Sigmoid colon (tissue), 7 donors: ENCODE results near the gene CPT1C. TPM values are rescaled to one million over a fixed set of nuclear protein-coding genes. Genes with fewer than 3 reads are reported as not detected.
A peak's percentile ranks its signal among the peaks of the same experiment; 100 is the strongest.

ENCODE experiments used
- DNase-seq: peaks from one replicate; pipeline ENCODE4 v3.0.0-alpha.2; 2019
- H3K27ac ChIP-seq, 4 donors: fragments of 200-600 bp; sonication (generic); one replicate each; pipeline ENCODE4 v1.5.1; 2016 to 2019; ENCODE audit warnings: mild to moderate bottlenecking in 1 of 4
- H3K27me3 ChIP-seq, 3 donors: fragments of 200-600 bp; sonication (generic); one replicate each; pipeline ENCODE4 v1.5.1; 2019; ENCODE audit warnings: mild to moderate bottlenecking in 1 of 3
- H3K36me3 ChIP-seq, 4 donors: fragments of 200-600 bp; sonication (generic); one replicate each; pipeline ENCODE4 v1.5.1; 2016 to 2019
- H3K4me1 ChIP-seq, 4 donors: fragments of 200-600 bp; sonication (generic); one replicate each; pipeline ENCODE4 v1.5.1; 2017 to 2019
- H3K4me3 ChIP-seq, 4 donors: fragments of 200-600 bp; sonication (generic); one replicate each; pipeline ENCODE4 v1.5.1; 2017 to 2019; ENCODE audit warnings: mild to moderate bottlenecking in 2 of 4, moderate library complexity in 1 of 4
- H3K9me3 ChIP-seq, 4 donors: fragments of 200-600 bp in 3 of 4; sonication (generic) in 3 of 4; one replicate each; pipeline versions ENCODE4 v1.5.1 to v1.6.1; 2013 to 2019
- EP300 ChIP-seq, 4 donors: sonication (generic); formaldehyde crosslinking; IDR thresholded peaks; one replicate each; pipeline ENCODE4 v1.6.1; 2017; ENCODE audit warnings: antibody characterized with exemption in 4 of 4
- POLR2A ChIP-seq, 2 donors: fragments of 450-650 bp; IDR thresholded peaks; one replicate each; pipeline ENCODE4 v1.6.1; 2016; ENCODE audit warnings: antibody characterized with exemption in 2 of 2, mild to moderate bottlenecking in 2 of 2, moderate library complexity in 2 of 2
- POLR2AphosphoS5 ChIP-seq, 4 donors: sonication (generic); formaldehyde crosslinking; IDR thresholded peaks; one replicate each; pipeline ENCODE4 v1.6.1; 2017; ENCODE audit warnings: antibody characterized with exemption in 4 of 4
- WGBS, 2 donors: extraction: QIAGEN DNeasy Blood & Tissue Kit; methylation state at CpG; one replicate each; pipeline ENCODE4 v1.1.7; 2013; 5-methylcytosine and 5-hydroxymethylcytosine counted together
- intact Hi-C: fragments of 100-400 bp; cut with DNase I; formaldehyde crosslinking; loops from one replicate; pipeline ENCODE4 v1.15.1; 2023
- polyA plus RNA-seq, 3 donors: library from polyadenylated mRNA; stranded (reverse); fragments of 200-250 nt; gene quantifications; one replicate each; pipeline ENCODE4 v1.2.3, GENCODE V29; 2013
- total RNA-seq, 4 donors: library from RNA; depleted of rRNA; stranded (reverse); fragments of >200 nt; gene quantifications; one replicate each; pipeline ENCODE4 v1.1.0, GENCODE V29; 2016
- TF ChIP-seq, protein P1 (sequence below), 4 experiments: fragments of 450-650 bp in 3 of 4; fragments of 200-600 bp in 1 of 4; IDR thresholded peaks; one replicate each; pipeline ENCODE4 v1.5.1; 2016 to 2019; ENCODE audit warnings: antibody characterized with exemption in 4 of 4, mild to moderate bottlenecking in 3 of 4, moderate library complexity in 2 of 4
- donor health status: healthy with polysubstance abuse.
- donor health status: Bipolar disorder and iron deficiency.
- donor health status: healthy.

CPT1C gene
- total and polyA plus RNA-seq, 7 donors: 0.69 to 28.5 (median 3.9) TPM

DNA sequence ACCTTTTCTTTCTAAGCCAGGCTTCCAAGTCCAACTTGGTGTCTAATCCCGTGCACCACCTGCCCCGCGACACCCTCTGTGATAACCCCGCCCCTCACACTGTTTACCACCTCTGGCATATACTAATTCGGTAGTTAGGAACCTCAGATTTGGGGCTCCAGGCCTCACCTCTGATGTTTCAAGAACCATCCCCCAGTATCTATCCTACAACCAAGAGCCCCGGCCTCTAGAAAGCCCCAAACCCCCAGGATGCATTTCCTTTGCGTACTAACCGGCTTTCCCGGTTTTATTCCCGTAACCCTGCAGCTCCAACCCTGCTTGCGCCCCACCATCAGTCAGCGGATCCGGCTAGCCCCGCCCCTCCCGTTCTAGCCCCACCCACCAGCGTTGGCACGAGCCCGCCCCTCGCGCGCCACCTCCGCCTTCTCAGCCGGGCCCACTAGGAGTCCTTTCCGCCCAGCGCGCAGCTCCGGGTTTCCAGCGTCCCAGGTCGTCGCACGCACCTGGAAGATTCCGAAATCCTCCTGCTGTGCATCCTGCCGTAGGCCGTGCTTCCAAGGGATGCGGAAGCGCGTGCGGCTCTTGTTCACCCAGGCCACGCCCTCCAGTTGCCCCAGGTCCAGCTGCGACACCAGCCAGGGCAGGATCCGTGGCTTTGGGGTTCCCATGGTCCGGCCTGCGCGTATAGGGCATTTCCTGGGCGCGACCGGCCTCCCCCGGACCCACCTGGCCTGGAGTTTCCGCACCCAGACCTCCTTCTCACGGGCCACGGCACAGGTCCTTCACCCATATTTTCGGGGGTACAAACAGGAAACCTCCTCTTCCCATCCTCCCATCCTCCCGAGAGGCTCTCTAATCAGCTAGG is 26.5 kb upstream of the CPT1C start:
- 0 to 1% methylated on average over 53 of the region's 53 CpGs for WGBS, 2 donors
- peaks cover 0 to 33% (median 22%) of the 10 kb centered on the region in 4 donors for H3K4me1 ChIP-seq
- peak; percentile 25 to 52 for TF ChIP-seq POLR2A (IDR thresholded peaks at IDR 0.05)
- peak; percentile 88 to 91 (median 90) for TF ChIP-seq POLR2AphosphoS5 (IDR thresholded peaks at IDR 0.05)
- TF ChIP-seq, protein P1, sequence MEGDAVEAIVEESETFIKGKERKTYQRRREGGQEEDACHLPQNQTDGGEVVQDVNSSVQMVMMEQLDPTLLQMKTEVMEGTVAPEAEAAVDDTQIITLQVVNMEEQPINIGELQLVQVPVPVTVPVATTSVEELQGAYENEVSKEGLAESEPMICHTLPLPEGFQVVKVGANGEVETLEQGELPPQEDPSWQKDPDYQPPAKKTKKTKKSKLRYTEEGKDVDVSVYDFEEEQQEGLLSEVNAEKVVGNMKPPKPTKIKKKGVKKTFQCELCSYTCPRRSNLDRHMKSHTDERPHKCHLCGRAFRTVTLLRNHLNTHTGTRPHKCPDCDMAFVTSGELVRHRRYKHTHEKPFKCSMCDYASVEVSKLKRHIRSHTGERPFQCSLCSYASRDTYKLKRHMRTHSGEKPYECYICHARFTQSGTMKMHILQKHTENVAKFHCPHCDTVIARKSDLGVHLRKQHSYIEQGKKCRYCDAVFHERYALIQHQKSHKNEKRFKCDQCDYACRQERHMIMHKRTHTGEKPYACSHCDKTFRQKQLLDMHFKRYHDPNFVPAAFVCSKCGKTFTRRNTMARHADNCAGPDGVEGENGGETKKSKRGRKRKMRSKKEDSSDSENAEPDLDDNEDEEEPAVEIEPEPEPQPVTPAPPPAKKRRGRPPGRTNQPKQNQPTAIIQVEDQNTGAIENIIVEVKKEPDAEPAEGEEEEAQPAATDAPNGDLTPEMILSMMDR (IDR thresholded peaks at IDR 0.05): peak; percentile 23 to 56 (median 27)
- TF ChIP-seq EP300 (IDR thresholded peaks at IDR 0.05): no peak
- no peaks in the 10 kb centered on the region for H3K9me3 ChIP-seq
- intact Hi-C loops: loop anchor here (2.0 kb wide), 1 partner anchor 22 kb away; the partner anchor contains the start of gene SCAF1
- peak; percentile 94 for DNase-seq
- peaks cover 10 to 37% (median 23%) of the 10 kb centered on the region in 4 donors for H3K36me3 ChIP-seq
- no peaks in the 10 kb centered on the region for H3K27me3 ChIP-seq
- H3K27ac ChIP-seq: peak overlapping the region; percentile 87 to 95 (median 92)
- H3K4me3 ChIP-seq: peak overlapping the region; percentile 62 to 75 (median 66)

- Histone ChIP-seq H3K27ac (peak overlapping the region; percentile 87 to 95 (median 92)), H3K27me3 (no peaks in the 10 kb centered on the region), H3K4me1 (peaks cover 0 to 33% (median 22%) of the 10 kb centered on the region in 4 donors), H3K4me3 (peak overlapping the region; percentile 62 to 75 (median 66)), H3K36me3 (peaks cover 10 to 34% (median 21%) of the 10 kb centered on the region in 4 donors), H3K9me3 (no peaks in the 10 kb centered on the region)
- intact Hi-C loops: loop anchor here (2.0 kb wide), 1 partner anchor 22 kb away; the partner anchor contains the start of gene SCAF1
- TF ChIP-seq EP300 (IDR thresholded peaks at IDR 0.05) (no peak), POLR2A (IDR thresholded peaks at IDR 0.05) (no peak), POLR2AphosphoS5 (IDR thresholded peaks at IDR 0.05) (no peak)
- TF ChIP-seq, protein P1 (IDR thresholded peaks at IDR 0.05): no peak
- DNase-seq: no peak
- WGBS, 2 donors: 0 to 1% methylated on average over 7 of the region's 7 CpGs
These were observed 25.9 kb upstream of the CPT1C start for GRCh38 chr19:49665036-49665350.

- peaks cover 0 to 33% (median 22%) of the 10 kb centered on the region in 4 donors for H3K4me1 ChIP-seq
- H3K36me3 ChIP-seq: peaks cover 10 to 34% (median 19%) of the 10 kb centered on the region in 4 donors
- H3K27me3 ChIP-seq: no peaks in the 10 kb centered on the region
- H3K4me3 ChIP-seq: peak within 1 kb of the TSS; percentile 62 to 75 (median 66)
- intact Hi-C loops: loop anchor here (2.0 kb wide), 1 partner anchor 23 kb away; the partner anchor contains the start of gene SCAF1
- WGBS, 2 donors: 0% methylated on average over 50 of the region's 50 CpGs
- peak; percentile 86 to 91 (median 90) for TF ChIP-seq POLR2AphosphoS5 (IDR thresholded peaks at IDR 0.05)
- TF ChIP-seq POLR2A (IDR thresholded peaks at IDR 0.05): peak; percentile 67 to 70
- TF ChIP-seq EP300 (IDR thresholded peaks at IDR 0.05): peak in 1 of 4 donors; percentile 63
- TF ChIP-seq, protein P1 (IDR thresholded peaks at IDR 0.05): no peak
- DNase-seq: peak; percentile 99
- peak within 1 kb of the TSS; percentile 87 to 95 (median 92) for H3K27ac ChIP-seq
- H3K9me3 ChIP-seq: no peaks in the 10 kb centered on the region
These were observed 25.4 kb upstream of the CPT1C start, which contains the start of the genes BCL2L12 and IRF3 for GRCh38 chr19:49665351-49666119. TSS of gene BCL2L12 (plus strand) at chr19:49665933. CDS start at chr19:49666693, 760 bp downstream. TSS of gene IRF3 (minus strand) at chr19:49665857. CDS start at chr19:49664838, 1,019 bp downstream.

DNA sequence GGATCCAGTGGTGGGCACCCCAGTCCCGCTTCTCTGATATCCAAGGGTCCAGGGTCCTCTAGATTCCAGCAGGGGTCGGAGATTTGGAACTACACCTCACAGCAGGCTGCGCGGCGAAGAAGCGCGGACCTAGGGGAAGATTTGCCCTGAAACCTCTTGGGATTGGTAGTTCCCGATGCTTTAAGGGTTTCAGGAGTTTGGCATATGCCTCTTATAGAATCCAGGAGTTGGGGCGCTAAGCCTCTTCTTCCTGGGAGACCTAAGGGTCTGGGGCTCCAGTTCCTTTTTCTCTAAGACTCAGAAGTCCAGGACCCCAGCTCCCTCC is 24.8 kb upstream of the CPT1C start:
- WGBS, 2 donors: 1% methylated on average over 9 of the region's 9 CpGs
- Histone ChIP-seq H3K27me3 (no peaks in the 10 kb centered on the region), H3K4me3 (peak overlapping the region; percentile 62 to 75 (median 66)), H3K4me1 (peaks cover 0 to 33% (median 22%) of the 10 kb centered on the region in 4 donors), H3K27ac (peak overlapping the region; percentile 87 to 95 (median 92)), H3K9me3 (no peaks in the 10 kb centered on the region), H3K36me3 (peaks cover 10 to 30% (median 15%) of the 10 kb centered on the region in 4 donors)
- intact Hi-C loops: no loop called here
- no peak for DNase-seq
- no peak for TF ChIP-seq POLR2AphosphoS5 (IDR thresholded peaks at IDR 0.05)
- TF ChIP-seq EP300 (IDR thresholded peaks at IDR 0.05): no peak
- TF ChIP-seq, protein P1 (IDR thresholded peaks at IDR 0.05): no peak
- TF ChIP-seq POLR2A (IDR thresholded peaks at IDR 0.05): no peak
